Ureter (tissue), 1 donor: Measurements from ENCODE around the gene JAGN1. TPM values are rescaled to one million over a fixed set of nuclear protein-coding genes. Genes with fewer than 3 reads are reported as not detected.

Source experiments
- total RNA-seq: library from RNA; stranded (reverse); gene quantifications from one replicate; pipeline ENCODE4 v1.2.4, GENCODE V29; 2023
- donor health status: DM: yes; HTN: yes; CAD: no.

Gene JAGN1
- total RNA-seq, 1 donor from 2014 or later: 26.6 TPM

Other genes starting within 250 kb of the JAGN1 start
- gene MTMR14, start 241.1 kb upstream of the JAGN1 start, total RNA-seq: 31.7 TPM
- gene CPNE9, start 186.8 kb upstream of the JAGN1 start, total RNA-seq: 0.29 TPM
- 18.6 TPM for gene BRPF1, start 158.9 kb upstream of the JAGN1 start, total RNA-seq
- gene OGG1, start 140.7 kb upstream of the JAGN1 start, total RNA-seq: 25.3 TPM
- 24.3 TPM for gene CAMK1, start 120.7 kb upstream of the JAGN1 start, total RNA-seq
- 54.6 TPM for gene TADA3, start 98.1 kb upstream of the JAGN1 start, total RNA-seq
- 166 TPM for gene ARPC4, start 97.5 kb upstream of the JAGN1 start, total RNA-seq
- gene TTLL3, start 80.3 kb upstream of the JAGN1 start, total RNA-seq: 98.3 TPM
- gene RPUSD3, start 46.6 kb upstream of the JAGN1 start, total RNA-seq: 33.9 TPM
- 1.1 TPM for gene CIDEC, start 10.4 kb upstream of the JAGN1 start, total RNA-seq
- 11.9 TPM for gene IL17RE, start 12.2 kb downstream of the JAGN1 start, total RNA-seq
- 34.0 TPM for gene IL17RC, start 26.5 kb downstream of the JAGN1 start, total RNA-seq
- 37.0 TPM for gene CRELD1, start 43.2 kb downstream of the JAGN1 start, total RNA-seq
- gene PRRT3, start 61.8 kb downstream of the JAGN1 start, total RNA-seq: 3.5 TPM
- gene EMC3, start 96.2 kb downstream of the JAGN1 start, total RNA-seq: 63.1 TPM
- gene FANCD2, start 135.8 kb downstream of the JAGN1 start, total RNA-seq: 7.9 TPM
- gene FANCD2OS, start 217.6 kb downstream of the JAGN1 start, total RNA-seq: not detected
- gene BRK1, start 225.1 kb downstream of the JAGN1 start, total RNA-seq: 158 TPM